Activated naive CD4-positive, alpha-beta T cell (primary cell): ENCODE measurements around the gene IFITM10.

Source experiments
- DNase-seq, 4 experiments: peaks; one replicate each; lab custom pipeline; 2025; lab: John Stamatoyannopoulos, UW

Gene IFITM10

DNA sequence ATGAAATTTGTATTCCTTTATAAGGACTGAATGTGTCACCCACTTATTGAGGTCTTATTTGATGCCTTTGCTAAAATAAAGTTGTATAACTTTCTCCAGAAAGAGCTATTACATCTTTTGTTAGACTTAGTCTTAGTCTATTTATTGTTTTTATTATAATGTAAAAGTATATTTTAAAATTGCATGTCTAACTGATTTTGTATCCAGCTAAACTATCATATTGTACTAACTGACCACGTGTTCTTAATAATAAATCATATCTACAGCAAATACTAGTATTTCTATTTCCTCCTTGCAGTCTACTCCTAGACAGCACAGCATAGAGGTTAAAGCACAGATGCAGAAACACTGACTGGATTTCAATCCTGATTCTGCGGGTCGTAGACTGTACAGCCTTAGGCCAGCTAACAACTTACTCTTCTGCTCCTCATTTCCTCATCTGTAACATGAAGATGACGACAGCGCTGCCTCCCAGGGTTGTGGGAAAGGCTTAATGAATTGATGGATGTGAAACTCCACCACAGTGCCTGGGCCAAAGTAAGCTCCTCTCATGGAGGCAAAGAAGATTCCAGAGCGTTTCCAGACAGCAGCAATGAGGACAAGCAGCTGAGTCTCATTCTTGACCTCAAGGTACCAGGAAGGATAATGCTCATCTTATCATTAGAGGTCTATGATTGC lies 13.2 kb downstream of the IFITM10 start:
- no peak for DNase-seq

DNA sequence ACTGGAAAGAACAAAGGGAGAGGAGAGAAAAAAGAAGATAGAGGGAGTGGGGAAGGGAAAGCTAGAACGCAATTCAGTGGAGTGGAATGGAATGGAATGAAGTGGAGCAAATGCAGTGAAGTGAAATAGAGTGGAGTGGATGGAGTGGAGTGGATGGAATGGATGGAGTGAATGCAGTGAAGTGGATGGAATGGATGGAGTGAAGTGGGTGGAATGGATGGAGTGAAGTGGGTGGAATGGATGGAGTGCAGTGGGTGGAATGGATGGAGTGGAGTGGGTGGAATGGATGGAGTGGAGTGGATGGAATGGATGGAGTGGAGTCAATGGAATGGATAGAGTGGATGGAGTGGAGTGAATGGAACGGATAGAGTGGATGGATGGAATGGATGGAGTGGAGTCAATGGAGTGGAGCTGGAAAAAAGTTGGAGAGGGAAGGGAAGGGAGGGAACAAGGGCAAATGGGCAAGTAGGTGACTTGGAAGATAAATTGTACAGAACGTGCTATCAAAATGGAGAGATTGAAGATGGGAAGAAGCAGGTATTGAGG lies 13.9 kb downstream of the IFITM10 start:
- no peak for DNase-seq

DNA sequence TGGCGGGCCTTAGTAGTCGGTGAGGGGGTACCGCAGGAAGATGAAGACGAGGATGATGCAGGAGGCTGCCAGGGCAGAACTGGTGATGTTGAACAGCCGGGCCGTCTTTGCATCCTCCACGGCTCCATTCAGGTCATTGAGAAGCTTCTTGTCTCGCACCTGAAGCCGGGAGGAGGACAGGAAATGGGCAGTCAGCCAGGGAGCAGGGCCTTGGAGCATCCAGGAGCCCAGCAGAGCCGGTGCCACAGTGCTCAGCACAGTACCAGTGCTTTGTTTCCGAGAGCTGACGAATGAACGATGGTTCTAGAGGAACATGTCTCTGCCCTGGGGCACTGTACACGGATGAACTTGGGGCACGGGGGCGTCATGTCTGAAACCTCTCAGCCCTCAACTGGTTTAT lies 15.1 kb downstream of the IFITM10 start:
- no peak for DNase-seq

DNA sequence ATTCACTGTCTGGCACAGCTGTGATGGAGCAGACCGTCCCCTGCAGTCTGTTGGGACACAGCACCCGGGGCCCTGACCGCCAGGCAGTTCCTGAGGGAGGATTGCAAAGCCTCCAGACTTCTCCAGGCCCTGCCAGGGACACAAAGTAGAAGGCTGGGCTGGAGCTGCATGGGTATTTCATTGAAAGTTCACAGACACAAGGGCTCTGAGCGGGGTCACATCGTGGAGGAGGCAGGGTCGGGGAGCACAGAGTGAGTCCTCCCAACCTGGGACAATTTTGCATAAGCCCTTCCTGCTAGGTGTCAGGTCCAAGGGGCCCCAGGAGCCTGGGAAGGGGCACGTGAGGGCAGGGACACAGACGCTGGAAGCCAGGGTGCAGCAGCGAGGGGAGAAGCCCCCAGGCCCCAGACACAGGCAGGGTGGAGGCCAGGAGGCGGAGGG lies 15.7 kb downstream of the IFITM10 start:
- DNase-seq = no peak

DNA sequence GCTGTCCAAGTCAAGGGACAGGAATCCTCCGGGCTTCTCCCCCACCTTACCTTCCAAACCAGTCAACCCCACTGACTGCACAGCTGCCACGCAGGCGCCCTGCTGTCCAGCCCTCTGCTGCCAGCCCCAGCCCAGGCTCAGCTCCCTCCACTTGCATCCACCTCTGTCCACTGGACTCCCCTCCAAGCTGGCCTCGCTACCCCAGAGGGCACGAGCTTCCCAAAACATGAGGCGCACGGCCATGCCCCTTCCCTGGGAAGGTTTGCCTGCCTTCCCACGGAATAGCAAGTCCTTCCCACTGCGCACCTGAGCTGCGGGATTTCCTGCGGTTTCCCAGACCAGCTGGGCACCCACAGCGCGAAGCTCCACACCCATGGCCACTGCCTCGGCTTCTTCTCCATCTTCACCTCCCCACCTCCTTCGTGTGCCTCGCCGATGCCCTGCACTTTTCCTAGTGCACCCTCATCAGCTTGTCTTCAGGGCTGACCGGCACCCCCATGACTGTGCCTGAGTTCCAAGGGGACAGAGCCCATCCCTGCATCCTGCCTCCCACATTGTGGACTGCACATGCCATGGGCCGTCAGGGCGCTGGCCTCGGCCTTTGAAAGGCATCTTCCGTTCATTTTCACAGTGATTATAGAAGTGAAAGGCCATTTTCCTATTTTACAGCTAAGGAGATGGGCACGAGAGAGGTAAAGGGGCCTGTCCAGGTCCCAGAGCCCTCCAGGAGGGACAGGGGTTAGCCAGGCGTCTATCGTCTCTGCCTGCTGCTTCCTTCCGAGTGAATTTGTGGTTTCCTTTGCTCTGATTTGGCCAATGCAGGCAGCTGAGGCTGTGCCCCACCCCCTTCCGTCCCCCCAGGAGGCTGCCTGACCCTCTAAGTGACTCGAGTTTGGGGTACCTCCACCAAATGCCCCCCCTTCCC lies 16.4 kb downstream of the IFITM10 start:
- no peak for DNase-seq

DNA sequence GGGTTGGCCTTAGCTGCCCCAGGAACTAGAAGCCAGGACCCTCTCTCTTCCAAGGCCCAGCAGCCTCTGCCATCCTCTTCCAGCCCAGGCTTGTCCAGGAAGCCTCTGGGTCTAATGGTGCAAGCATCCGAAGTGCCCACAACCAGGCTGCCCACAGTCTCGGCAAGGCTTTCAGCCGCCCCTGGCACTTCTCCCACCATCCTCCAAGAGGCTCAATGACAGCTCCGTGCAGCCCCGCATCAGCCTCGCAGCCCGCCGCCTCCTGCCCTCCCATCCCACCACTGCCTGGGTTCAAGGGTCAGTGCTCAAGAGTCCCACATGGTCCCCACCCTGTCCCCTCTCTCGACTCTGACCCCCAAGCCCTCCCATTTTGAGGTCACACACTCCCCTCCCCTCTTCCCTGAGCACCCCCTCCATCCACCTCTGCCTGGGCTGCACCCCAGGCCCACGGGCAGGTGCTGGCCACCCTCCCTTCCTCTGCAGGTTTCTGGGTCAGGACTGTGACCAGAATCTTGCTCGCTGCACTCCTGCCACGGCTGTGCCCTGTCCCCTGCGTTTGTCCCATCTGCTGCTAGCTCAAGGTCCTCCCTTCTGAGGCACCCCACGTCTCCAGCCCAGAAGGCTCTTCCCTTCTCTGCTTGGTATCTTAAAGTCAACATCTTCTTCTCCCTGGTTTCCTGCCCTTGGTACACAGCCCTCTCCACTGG lies 17.2 kb downstream of the IFITM10 start:
- DNase-seq = no peak

DNA sequence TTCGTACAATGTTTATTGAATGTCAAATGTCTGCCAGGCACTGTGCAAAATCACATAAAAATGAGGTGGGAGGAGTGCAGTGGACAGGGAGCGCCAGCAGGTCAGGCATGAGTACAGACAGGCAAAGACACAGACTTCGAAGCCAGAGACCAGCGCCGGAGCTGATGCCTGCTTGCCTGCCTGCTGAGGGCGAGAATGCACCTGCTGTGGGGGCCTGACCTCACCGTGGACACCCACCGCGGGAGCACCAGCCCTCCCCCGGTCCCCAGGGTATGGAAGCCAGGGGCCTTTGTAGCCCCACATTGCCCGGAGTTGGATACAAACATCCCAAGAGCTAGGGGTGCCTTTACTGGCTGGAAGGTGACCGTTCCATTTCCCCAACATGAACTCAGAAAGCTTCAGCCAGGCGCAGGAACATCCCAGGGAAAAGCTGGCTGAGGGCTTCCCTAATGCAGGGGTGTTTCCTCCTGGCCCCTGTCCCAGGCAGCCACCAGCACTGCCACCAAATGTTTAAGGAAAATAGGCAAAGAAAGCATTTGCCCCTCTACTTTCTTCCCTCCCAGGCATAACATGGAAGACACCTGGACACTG lies 17.9 kb downstream of the IFITM10 start:
- no peak for DNase-seq

DNA sequence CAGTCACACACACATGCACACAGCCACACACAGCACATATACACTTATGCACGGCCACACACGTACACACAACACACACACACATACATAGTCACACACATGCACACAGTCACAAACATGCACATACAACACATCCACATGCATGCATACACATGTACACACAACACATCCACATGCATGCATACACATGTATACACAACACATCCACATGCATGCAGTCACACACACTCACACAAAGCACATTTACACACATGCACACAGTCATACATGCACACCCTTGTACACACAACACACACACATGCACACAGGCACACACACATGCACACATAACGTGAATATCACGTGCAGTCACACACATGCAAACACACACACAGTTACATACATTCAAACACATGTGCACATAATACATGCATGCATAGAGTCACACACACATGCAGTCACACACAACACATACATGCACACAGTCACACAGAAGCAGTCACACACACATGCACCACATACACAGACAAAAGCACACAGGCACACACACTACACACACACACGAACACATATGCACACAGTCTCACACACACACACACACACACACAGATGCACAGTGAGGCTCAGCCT lies 18.8 kb downstream of the IFITM10 start:
- no peak for DNase-seq

DNA sequence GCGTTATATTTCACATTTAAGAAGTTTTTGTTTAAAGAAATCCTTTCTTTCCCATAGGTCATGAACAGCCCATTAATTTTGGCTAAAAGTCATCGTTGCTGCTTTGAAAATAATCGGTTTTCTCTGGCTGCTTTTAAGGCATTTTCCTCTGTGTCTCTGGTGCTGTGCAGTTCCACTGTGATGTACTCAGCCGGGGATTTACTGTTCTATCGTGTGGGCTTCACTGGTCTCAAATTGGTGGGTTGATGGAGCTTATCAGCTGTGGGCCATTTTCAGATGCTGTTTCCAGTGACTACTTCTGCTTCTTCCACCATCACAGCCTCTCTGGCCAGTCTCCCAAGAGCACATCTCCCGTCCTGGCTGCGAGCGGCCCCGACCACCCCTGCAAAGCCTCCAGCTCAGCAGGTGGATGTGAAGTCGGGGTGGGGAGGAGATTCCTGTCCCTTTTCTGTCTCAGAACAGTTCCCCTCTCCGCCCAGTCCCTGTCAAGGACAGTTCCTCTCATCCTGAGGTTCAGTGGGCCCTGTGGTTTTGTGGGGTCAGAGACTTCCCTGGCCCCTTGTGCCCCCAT lies 20.3 kb downstream of the IFITM10 start:
- DNase-seq = no peak

DNA sequence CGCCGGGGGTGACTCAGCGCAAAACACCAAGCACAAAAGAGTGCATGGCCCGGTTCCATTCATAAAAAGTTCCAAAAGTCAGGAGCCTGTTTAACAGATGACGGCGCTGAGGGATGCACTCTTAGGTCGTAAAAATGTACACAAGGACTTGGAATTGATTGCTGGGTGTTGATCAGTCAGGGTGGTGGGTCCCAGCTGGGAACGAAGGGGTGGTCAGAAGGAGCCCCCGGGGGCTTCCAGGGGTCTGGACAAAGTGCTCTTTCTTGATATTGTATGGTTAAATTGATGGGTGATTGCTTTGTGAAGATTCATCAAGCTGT lies 20.7 kb downstream of the IFITM10 start:
- no peak for DNase-seq

DNA sequence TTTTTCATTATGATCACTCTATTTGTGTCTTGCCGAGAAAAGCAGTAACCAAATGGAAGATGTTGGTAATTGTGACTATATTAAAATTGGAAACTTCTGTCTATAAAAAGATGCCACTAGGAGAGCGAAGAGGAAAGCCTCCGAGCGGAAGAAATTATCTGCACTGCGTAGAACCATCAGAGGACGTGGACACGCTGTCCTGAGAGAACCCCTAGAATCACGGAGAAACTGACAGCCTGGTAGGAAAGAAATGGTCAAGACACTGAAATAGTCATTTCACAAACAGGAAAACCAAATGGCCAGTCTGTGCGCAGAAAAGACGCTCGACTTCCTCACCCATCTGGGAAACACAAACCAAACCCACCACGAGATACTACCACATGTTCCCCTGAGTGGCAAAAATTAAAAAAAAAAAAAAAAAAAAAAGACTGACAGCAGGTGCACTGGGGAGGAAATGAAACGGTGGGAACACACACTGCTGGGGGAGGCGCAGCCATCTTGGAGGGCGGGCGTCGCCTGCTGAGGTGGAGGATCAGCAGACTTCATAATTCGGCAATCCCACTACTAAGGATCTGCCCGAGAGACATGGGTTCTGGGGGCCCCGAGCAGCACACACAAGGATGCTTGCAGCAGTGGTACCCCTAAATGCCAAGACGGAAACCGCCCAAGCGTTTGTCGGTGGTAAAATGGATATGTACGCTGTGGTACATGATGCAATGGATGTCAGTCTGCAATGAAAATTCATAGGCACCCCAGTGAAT lies 21.3 kb downstream of the IFITM10 start:
- DNase-seq = no peak

DNA sequence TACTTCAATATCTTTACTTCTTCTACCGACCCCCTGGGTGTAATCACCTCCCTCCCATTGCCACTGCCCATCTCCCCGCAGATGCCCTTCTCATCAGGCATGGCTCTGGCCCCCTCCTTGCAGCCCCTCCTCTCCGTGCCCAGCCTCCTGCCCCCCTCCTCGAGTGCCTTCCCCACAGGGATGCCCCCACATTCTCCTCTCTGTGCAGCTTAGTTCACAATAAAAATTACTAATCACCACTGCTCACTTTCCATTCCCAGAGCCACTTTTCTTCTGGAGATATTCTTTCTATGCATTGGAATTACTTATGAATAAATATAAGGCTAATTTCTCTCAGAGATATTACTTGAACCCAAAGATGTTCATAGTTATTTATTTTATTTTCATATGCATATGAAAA lies 22.1 kb downstream of the IFITM10 start:
- DNase-seq = no peak

DNA sequence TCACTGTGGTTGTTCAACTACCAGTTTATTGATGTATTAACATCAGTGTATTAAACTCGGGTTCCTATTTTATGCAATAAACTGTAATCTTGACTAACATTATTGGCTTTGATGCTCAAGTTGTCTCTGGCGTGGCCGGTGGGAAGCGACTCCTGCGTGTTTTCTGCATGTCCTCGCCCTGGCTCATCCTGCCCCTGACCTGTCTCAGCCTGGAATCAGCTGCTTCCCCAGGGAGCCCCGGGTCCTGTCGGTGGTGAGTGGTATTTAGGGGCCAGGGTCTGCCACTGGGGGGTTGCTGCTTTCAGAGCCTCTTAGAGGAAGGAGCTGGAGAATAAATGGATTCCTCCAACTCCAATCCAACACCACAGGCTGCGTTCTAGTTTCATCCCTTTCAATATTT lies 22.5 kb downstream of the IFITM10 start:
- DNase-seq = no peak

DNA sequence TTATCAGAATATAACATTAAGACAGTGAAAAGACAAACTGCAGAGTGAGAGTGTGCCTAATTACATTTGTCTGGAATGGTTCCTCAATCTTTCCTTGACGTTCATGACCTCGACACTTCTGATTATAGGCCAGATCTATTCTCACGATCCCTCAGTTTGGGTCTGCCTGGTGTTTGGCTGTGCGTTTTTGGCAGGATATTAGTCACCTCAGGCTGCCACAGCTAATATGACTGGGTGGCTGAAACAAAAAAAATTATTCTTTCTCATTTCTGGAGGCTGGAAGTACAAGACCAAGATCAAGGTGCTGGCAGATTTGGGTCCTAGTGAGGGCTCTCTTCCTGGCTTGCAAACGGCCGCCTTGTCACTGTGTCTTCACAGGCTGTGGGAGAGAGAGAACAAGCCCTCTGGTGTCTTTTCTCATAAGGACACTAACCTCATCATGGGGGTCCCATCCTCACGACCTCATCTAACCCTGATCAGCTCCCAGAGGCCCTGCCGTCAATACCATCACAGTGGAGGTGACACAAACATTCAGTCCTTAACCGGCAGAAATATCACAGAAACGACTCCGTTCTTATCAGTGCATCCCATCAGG lies 23.2 kb downstream of the IFITM10 start:
- no peak for DNase-seq

DNA sequence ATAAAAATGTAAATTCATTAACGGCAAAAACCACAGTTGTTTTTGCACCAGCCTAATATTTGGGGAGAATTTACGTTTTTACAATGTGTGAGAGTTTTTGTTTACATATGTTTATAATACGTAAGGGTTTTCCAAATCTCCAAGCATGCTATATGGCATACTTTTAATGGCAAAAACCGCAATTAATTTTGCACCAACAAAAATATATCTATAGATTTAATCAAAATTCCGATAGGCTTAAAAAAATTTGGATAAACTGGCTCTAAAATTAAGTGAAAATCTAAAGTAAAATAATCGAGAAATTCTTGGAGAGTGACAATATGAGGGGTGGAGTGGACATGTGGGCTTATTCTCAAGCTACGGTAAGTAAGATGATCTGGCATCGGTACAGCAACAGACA lies 30.6 kb downstream of the IFITM10 start:
- DNase-seq = no peak

DNA sequence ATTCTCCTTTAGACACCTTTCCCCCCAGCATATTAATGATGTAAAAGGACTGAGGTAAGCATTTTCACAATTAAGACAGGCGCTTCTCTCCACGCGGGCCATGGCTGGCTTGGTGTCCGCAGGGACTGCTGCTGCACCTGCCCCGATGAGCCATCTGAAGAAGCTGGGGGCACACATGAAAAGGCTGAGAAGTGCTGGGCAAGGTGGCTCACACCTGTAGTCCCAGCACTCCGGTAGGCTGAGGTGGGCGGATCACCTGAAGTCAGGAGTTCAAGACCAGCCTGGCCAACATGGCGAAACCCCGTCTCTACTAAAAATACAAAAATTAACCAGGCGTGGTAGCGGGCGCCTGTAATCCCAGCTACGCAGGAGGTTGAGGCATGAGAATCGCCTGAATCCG lies 32.1 kb downstream of the IFITM10 start:
- DNase-seq = no peak

DNA sequence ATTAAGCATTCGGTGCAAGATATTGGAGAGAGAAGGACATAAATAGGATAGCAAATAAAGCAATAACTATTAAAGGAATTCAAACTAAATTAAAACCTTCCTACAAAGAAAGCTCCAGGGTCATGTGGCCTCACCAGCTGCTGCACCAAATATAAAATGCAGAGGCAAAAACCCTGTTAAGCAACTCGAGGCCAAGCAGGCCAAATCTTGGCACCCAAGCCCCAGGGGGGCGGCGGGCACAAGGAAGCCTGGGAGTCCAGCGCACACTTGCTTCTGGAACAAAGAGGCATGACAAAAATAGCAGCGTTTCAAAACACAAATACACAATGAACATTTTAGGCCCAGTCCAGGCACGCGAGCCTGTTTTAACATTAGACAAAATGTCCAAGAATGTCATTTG lies 32.6 kb downstream of the IFITM10 start:
- DNase-seq = no peak

DNA sequence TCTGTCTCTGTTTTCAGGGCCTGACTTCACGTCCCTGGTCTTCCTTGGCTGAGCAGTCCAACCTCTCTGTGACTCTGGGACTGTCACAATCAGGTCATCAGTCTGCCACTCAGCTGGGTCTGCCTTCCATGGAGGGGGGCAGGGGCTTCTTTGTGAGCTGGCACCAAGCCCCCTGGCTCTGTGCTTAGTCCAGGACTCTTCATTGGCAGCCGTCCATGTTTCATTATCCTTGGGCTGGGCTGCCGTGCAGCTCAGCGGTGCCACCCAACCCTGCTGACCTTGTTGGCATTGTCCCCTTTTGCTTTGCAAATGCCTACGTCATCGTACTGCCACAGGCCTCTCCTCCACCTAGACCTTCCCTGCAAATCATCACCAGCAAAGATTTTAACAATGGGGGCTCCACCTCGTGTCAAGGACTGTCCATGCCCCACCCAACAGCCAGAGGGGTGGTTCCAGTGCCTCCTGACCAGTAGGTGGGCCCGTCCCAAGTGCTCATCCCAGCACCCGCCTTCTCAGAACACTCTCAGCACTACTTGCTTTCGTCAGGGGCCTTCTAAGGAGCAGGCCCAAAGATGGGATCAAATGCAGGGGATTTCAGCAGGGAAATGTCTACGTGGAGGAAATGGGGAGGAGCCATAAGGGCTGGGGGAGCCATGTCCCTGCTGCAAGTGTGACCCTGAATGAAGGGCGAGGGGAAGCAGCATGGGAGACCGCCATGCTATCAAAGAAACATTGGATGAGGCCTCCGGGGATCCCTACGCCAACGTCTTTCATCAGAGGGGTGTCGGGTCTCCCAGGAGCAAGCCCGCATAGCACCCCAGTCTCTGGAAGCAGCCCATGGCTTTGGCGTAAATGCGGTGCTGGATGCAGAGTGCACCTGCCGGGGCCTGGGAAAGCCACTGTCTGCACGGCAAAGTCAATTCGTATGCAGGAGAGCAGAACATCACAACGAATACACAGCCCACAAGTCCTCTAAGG lies 35.2 kb downstream of the IFITM10 start:
- no peak for DNase-seq

DNA sequence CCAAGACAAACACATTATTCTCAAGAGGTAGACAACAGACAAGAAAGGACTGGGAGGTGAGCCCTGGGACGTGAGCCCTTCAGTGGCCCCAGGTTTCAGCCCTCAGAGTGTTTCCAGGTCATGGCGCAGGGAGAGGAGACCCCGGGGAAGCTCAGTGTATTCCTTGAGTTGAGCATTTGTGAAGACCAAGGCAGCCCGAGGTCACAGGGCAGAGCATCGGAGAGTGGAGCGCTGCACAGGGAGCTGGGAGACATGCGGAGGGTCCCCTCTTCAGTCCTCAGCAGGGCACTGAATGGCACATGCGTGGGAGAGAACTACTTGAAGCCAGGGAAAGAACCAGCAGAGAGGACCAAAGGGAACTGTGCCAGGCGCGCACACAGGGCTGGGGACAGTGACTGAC lies 41.7 kb downstream of the IFITM10 start:
- no peak for DNase-seq
